ENCODE results near the gene SCRG1.

SCRG1 gene

GRCh38 chr4:173371292-173372192 is 27.4 kb downstream of the SCRG1 start (continued):
- TF ChIP-seq PRDM1 (tag by site-specific recombination; IDR thresholded peaks at IDR 0.05) (peak; percentile 50; the same call in 1 of the 2 replicates), ZBTB20 (tag by site-specific recombination; IDR thresholded peaks at IDR 0.05) (peak; percentile 85), ZNF830 (tag by site-specific recombination; IDR thresholded peaks at IDR 0.05; ENCODE audit: low read depth) (no peak)

GRCh38 chr4:173370477-173371291 is 28.2 kb downstream of the SCRG1 start, which contains the start of gene SAP30:
TSS of gene SAP30 (plus strand) at chr4:173370954. CDS start at chr4:173371183, 229 bp downstream.
- Histone ChIP-seq H3K36me3 (ENCODE audit: control insufficient read depth in 2 of 2, insufficient read depth in 1 of 2, low read length in 2 of 2) (peaks cover 8 to 13% of the 10 kb centered on the region in 2 experiments; a peak in 2 of 3 replicates), H3K9me3 (ENCODE audit: control insufficient read depth, insufficient read depth, low read depth, low read length) (no peaks in the 10 kb centered on the region), H3K4me1 (ENCODE audit: control insufficient read depth, insufficient read depth, low read length) (no peaks in the 10 kb centered on the region), H3K4me3 (ENCODE audit: low read depth, low read length) (peak within 1 kb of the TSS; percentile 85), H3K27ac (ENCODE audit: extremely low read depth, low read depth, low read length) (peak within 1 kb of the TSS; percentile 92)
- ChIA-PET CTCF (interaction anchor here (0.7 to 1.2 kb wide), 2 partner anchors 46 to 103 kb away, joined by 3 read pairs; no protein-coding TSS in a partner anchor), POLR2A (interaction anchor here (0.5 to 5.6 kb wide), 16 partner anchors 11 to 897 kb away, joined by 3 to 246 read pairs (median 4); partner anchors contain the start of gene HMGB2)
- peak; percentile 41; the same call in 1 of the 2 replicates for TF ChIP-seq BCL6B (tag by site-specific recombination; IDR thresholded peaks at IDR 0.05)
- peak; percentile 24; the same call in 1 of the 2 replicates for TF ChIP-seq ZNF843 (tag by site-specific recombination; IDR thresholded peaks at IDR 0.05)
- peak; percentile 58; the same call in 1 of the 2 replicates for TF ChIP-seq ZFHX2 (tag by site-specific recombination; conservative IDR thresholded peaks at IDR 0.05)
- peak; percentile 89 for TF ChIP-seq ZNF335 (tag by site-specific recombination; conservative IDR thresholded peaks at IDR 0.05)
- TF ChIP-seq PBX3 (CRISPR knock-in tag; IDR thresholded peaks at IDR 0.05): 0 out of 2 replicates have a peak, but pooled peaks have one; percentile 50
- TF ChIP-seq ZSCAN30 (tag by site-specific recombination; IDR thresholded peaks at IDR 0.05): peak; percentile 79; the same call in 1 of the 2 replicates
- peak; percentile 72; the same call in 1 of the 2 replicates for TF ChIP-seq ZSCAN5A (tag by site-specific recombination; IDR thresholded peaks at IDR 0.05)
- TF ChIP-seq ZNF501 (tag by site-specific recombination; IDR thresholded peaks at IDR 0.05): peak; percentile 65; the same call in 1 of the 2 replicates
- peak; percentile 92 for TF ChIP-seq REST (tag by site-specific recombination; IDR thresholded peaks at IDR 0.05)
- peak; percentile 92 for TF ChIP-seq ZNF76 (tag by site-specific recombination; IDR thresholded peaks at IDR 0.05; ENCODE audit: borderline replicate concordance, low read depth)
- TF ChIP-seq ZBTB6 (tag by site-specific recombination; IDR thresholded peaks at IDR 0.05): peak; percentile 47; the same call in 1 of the 2 replicates
- TF ChIP-seq PRDM1 (tag by site-specific recombination; IDR thresholded peaks at IDR 0.05): peak; percentile 88; the same call in 1 of the 2 replicates
- peak; percentile 33; the same call in 1 of the 2 replicates for TF ChIP-seq ZBTB10 (tag by site-specific recombination; IDR thresholded peaks at IDR 0.05)
- peak; percentile 23; the same call in 1 of the 2 replicates for TF ChIP-seq GLIS1 (tag by site-specific recombination; IDR thresholded peaks at IDR 0.05)
- no peak for TF ChIP-seq ZNF530 (tag by site-specific recombination; IDR thresholded peaks at IDR 0.05; ENCODE audit: low read depth)
- TF ChIP-seq KLF10 (tag by site-specific recombination; IDR thresholded peaks at IDR 0.05): peak; percentile 84; the same call in 1 of the 2 replicates
- peak; percentile 57; the same call in 1 of the 2 replicates for TF ChIP-seq KLF8 (tag by site-specific recombination; IDR thresholded peaks at IDR 0.05)

Measured in HEK293 (cell line).